HG03378 (cell line): ENCODE measurements around the gene SLC6A8.

ENCODE experiments used
- ATAC-seq: cut with Tn5 transposase; IDR thresholded peaks from one replicate; pipeline ENCODE4 v1.9.1; 2021; ENCODE audit warnings: mild to moderate bottlenecking, moderate library complexity; ENCODE audit not compliant: unreplicated experiment

SLC6A8 gene

GRCh38 chrX:153687121-153688039 lies at the start of gene SLC6A8:
SLC6A8 (plus strand) TSS chrX:153687926; CDS start chrX:153688575, 649 bp downstream.
- ATAC-seq: no peak

DNA sequence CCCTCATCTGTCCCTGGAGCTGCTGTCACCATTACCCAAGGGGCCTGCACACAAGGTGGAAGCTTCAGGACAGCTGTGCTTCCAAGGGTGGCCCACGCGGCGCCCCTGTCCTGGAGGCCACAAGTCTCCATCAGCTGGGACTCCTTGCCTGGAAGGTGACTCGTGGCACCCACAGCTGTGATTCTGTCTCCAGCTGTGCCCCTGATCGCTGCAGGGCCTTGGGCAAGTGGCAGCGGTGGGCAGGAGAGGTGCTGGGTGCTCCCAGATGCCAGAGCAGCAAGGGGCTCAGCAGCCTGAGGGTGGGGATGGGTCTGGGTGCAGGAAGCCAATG lies 49.7 kb upstream of the SLC6A8 start:
- no peak for ATAC-seq

- no peak for ATAC-seq
These were observed 49.1 kb upstream of the SLC6A8 start for GRCh38 chrX:153638436-153639176.

DNA sequence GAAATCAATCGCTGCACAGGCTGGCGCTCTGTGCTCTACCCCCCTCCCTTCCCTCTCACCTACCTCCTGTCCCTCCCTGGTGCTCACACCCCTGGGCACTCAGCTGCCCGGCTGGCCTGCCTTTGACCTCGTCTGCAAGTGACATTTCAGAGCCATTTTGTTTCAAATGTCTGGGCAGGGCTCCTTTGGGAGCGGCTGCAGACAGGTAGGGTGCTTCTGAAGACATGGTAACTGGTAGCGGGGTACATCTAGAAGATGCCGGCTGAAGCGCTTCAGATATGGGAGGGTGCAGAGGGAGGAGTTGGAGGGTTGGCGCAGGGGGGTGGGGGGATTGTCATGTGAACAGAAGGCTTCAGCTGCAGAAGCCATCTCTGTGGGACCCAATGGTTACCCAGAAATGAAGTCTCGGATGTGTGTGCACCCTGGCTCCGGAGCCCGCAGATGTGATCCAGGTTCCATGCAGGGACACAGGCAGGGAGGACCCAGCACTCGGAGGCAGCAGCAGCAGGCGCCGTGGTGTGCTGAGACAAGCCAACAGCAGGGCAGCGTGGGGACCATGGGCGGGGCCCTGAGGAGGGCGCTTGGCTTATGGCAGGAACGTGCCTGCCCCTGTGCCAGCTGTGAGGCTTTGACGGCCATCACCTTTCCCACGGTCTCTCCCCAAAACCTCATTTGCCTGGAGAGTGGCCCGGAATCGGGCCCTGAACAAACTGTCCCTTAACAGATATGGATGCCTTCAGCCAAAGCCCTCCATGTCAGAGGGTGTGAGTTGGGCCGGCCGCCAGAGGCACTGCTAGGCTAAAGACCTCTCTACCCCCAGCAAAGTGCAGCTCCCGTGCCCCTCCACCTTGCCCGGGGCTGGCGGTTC lies 48.3 kb upstream of the SLC6A8 start:
- no peak for ATAC-seq

- ATAC-seq: no peak
These were observed 47.6 kb upstream of the SLC6A8 start for GRCh38 chrX:153640045-153640686.

- no peak for ATAC-seq
These were observed 46.8 kb upstream of the SLC6A8 start for GRCh38 chrX:153640736-153641575.

- no peak for ATAC-seq
These were observed 46.1 kb upstream of the SLC6A8 start for GRCh38 chrX:153641627-153642026.

DNA sequence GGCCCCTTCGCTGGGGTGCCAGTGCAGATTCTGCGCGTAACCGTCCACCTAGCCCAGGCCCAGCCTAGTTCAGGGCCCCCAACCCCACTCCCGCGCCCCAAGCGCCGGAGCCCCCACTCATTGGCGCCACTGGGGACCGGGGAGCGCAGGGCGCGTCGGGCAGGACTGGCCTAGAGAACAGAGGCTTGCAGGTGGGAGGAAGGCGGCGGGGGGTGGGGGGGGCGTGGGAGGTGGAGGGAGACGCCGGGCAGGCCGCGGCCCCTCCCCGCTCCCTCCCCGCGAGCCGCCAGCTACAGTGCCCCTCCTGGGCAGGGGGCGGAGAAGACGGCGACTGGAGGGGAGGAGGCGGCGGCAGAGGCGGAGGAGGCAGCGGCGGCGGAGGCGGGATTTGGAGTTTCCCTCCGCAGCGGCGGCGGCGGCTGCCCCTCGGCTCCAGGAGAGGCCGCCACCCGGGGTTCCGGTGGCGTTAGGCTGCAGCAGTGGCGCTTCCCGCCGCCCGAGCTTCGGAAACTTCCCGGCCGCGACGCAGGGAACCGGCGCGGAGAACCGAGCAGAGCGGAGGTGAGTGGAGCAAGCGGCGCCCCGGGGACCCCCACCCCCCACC lies 45.6 kb upstream of the SLC6A8 start:
- ATAC-seq: no peak

DNA sequence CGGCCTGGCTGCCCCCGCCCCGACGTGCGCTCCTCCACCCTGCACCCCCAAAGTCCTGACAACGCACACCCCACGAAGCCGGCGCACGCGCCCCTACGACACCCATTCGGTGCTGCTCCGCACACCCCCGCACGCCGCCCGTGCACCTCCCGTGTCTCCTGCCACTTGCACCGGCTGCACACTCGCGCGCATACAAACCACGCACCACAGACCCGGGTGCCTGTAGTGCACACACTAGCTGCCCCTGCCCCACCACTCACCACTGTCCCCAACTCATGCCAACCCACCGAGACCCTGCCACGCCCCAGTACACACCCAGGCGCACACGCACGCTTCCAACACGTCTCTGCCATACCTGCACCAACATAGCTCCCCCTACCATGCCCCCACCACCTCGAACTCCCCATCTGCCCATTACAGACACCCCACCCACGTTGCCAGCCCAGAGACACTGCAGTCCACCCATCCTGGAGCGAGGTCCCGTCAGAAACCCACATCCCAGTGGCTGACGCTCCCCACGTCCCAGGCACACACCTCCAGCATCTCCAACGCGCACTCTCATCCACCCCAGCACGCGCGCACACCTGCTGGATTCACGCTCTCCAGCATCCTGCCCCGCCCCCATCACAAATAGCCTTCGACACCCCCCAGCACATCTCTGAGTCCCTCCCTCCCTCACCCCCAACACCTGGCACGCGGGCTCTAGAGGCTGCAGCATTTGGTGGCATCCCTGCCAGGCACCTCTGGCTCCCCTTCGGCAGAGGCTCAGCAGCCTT lies 44.9 kb upstream of the SLC6A8 start:
- ATAC-seq: no peak

DNA sequence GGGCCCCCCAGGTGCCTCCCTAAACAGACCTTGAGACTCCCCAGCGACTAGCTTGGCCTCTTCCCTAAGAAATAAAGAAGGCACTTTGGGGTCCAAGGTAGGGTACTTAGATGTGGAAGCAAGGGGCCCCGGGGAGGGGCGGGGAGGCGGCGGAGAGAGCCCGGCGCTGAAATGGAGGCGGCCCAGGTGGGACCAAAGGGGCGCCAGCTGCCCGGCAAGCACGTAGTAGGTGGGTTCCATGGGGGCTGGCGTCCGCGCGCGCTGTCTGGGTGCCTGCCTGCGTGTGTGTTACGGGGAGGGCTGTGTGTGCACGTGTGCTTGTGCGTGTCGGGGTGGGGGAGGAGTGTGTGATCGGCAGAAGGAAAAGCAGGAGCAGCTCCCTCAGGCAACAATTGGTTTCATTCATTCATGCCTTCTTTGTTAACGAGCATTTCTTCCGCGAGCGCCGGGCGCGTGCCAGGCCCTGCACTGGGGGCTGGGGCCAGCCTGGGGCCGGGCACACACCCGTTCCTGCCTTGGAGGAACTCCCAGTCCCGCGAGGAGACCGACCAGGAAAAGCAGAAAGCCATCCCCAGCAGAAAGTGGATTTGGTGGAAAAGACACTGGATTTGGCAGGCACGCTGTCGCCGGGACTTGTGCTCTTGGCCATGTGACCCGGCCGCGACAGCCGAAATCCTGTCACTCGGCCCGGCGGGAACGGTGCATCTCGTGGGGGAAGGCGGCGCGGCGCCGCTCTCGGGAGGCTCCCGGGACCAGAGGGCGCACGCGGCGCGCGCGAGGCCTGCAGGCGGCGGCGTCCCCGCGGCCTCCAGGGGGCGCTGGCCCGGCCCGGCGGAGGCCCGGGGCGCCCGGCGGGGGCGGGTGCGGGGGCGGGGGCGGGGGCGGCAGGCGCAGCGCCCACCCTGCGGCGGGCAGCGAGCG lies 44.0 kb upstream of the SLC6A8 start:
- ATAC-seq: no peak

GRCh38 chrX:153644356-153645125 lies 43.2 kb upstream of the SLC6A8 start:
- ATAC-seq: no peak

DNA sequence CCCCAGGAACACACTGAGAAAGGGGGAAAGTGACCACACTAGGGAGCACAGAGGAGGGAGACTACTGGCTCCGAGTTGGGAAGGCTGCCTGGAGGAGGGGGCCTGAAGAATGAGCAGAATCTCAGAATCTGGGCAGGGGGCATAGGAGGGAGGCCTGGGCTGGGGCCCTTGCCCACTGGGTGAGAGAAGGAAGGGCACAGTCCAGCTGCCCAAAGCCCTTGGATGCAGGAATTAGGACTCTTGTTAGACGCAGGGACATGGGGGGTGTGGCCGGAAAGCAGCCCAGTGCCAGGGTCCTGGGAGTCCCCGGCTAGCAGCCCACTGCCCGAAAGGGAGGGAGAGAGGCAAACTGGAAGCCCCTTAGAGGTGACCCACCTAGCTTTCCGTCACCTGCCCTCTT lies 42.6 kb upstream of the SLC6A8 start:
- no peak for ATAC-seq

DNA sequence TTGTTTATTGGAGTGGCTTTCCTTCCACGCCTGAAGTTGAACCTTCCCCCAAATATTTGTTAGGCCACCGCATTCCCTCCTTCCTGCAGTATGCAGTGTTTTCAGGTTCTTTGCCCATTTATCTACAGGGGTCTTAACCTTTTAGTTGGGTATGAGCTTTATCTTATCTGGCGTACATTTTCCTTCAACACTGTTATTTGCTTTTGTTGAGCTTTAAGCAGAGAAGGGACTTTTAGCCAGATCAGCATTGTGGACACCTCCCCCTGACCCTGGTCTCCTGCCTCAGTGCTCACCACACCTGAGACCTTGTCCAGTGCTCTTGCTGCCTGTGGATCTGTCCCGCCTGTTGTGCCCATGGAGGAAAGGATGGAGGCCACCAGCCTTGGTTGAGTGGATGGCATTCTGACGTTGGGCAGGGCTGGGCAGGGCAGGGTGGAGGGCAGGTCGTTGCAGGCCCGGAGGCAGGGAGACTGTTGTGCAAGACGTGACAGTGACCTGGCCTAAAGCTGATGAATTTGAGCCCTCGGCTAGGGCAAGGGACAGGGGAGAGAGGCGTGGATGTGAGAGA lies 41.7 kb upstream of the SLC6A8 start:
- no peak for ATAC-seq

DNA sequence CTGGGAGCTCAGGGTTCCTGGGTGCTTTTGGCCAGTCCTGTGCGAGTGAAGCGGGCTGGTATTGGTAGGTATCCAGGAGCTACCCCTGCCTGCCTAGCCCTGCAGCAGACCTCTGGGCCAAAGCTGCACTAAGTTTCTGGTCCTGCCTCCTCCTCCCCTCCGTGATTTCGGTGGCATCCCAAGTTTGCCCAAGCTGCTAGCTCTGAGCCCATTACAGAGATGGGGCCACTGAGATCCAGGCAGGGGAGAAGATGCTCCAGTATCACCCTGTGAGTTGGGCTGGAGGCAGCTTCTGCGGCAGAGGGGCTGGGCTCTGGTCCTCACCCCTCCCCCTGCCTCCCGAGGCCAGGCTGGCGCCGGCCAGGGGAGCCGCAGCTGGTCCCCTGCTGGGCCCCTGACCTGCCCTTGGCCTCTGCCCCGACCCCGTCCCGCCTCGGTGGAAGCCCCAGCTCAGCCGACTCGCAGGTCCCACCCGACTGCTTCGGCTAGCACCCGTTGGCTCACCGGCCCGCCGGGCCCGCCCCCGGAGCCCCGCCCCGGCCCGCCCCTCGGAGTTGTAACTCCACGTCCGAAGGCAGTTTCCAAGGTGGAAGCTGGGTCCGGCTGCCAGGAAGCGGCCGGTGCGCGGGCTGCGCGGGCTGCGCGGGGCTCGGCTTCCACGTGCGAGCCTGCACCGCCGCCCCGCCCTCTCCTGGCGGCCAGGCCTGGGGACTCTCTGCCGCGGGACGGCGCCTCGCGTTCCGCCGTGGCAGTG lies 40.9 kb upstream of the SLC6A8 start, which contains the start of gene DUSP9:
Gene DUSP9, plus strand, starts transcription at position 584 of the 754 bp plus-strand sequence. CDS start 751 bp downstream, outside the sequence.
- no peak for ATAC-seq

- no peak for ATAC-seq
These were observed 40.0 kb upstream of the SLC6A8 start for GRCh38 chrX:153647461-153648357.
